ENCODE results near the gene LDB1.

DNA sequence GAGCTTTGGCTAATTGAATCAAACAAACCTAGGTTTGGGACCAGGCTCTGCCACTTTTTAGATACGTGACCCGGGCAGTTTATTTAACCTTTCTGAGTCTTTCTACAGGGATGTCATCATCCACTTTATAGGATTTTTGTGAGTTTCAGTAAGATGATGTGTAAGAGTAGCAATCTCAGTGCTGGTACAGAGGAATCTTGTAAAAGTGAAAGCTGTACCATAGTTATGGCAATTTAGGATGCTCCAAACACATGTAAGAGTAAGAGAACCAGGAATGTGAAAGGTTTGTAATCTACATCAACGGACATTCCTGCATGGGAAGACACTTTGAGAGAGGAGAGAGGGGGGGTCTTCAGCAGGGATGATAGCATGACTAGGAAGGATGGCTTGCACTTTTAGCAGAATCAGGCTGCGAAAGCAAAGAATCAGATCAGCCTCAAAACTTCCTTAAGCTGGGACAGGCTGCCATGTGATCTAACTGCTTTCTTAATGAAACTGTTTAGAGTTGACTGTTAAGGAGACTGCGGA is 33.0 kb upstream of the LDB1 start:
- TF ChIP-seq TAF1 (IDR thresholded peaks at IDR 0.05; ENCODE audit: low read depth): no peak
- TF ChIP-seq RAD21 (IDR thresholded peaks at IDR 0.05; ENCODE audit: low read depth): no peak
- no peak for TF ChIP-seq EP300 (IDR thresholded peaks at IDR 0.05; ENCODE audit: borderline replicate concordance)
- TF ChIP-seq, protein P1, sequence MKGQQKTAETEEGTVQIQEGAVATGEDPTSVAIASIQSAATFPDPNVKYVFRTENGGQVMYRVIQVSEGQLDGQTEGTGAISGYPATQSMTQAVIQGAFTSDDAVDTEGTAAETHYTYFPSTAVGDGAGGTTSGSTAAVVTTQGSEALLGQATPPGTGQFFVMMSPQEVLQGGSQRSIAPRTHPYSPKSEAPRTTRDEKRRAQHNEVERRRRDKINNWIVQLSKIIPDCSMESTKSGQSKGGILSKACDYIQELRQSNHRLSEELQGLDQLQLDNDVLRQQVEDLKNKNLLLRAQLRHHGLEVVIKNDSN (IDR thresholded peaks at IDR 0.05): no peak
- TF ChIP-seq CEBPB (IDR thresholded peaks at IDR 0.05): no peak
- no peak for TF ChIP-seq REST (IDR thresholded peaks at IDR 0.05; ENCODE audit: low read depth)

Measured in Ishikawa (cell line).